Astrocyte of the spinal cord (primary cell): ENCODE data around the gene PHF1.

Experiments used
- DNase-seq: peaks from one replicate; pipeline ENCODE4 v3.0.0; 2011; ENCODE audit warnings: low read depth, low spot score
- H3K4me3 ChIP-seq: 2 replicates; pipeline ENCODE4 v1.5.1; 2011; ENCODE audit warnings: low read depth, mild to moderate bottlenecking, low read length, moderate library complexity
- in situ Hi-C: cut with HindIII; loops from 2 replicates; pipeline ENCODE4 v1.10.0; 2017; ENCODE audit warnings: low sequenced_read_pairs
- TF ChIP-seq, protein P1 (sequence below): IDR thresholded peaks from 2 replicates; pipeline ENCODE4 v1.5.1; 2012; ENCODE audit warnings: low read depth, mild to moderate bottlenecking, low read length, inconsistent platforms

The PHF1 gene

GRCh38 chr6:33437666-33438065 lies 26.9 kb downstream of the PHF1 start:
- no peak for DNase-seq
- in situ Hi-C loops = no loop called here
- no peak overlapping the region for H3K4me3 ChIP-seq
- TF ChIP-seq, protein P1, sequence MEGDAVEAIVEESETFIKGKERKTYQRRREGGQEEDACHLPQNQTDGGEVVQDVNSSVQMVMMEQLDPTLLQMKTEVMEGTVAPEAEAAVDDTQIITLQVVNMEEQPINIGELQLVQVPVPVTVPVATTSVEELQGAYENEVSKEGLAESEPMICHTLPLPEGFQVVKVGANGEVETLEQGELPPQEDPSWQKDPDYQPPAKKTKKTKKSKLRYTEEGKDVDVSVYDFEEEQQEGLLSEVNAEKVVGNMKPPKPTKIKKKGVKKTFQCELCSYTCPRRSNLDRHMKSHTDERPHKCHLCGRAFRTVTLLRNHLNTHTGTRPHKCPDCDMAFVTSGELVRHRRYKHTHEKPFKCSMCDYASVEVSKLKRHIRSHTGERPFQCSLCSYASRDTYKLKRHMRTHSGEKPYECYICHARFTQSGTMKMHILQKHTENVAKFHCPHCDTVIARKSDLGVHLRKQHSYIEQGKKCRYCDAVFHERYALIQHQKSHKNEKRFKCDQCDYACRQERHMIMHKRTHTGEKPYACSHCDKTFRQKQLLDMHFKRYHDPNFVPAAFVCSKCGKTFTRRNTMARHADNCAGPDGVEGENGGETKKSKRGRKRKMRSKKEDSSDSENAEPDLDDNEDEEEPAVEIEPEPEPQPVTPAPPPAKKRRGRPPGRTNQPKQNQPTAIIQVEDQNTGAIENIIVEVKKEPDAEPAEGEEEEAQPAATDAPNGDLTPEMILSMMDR = no peak

- no peak overlapping the region for H3K4me3 ChIP-seq
- no peak for DNase-seq
- TF ChIP-seq, protein P1 = no peak
- in situ Hi-C loops = no loop called here
These were observed 28.3 kb downstream of the PHF1 start for GRCh38 chr6:33438978-33439594.

- no peak for DNase-seq
These were observed 29.3 kb downstream of the PHF1 start for GRCh38 chr6:33439956-33440648.

DNA sequence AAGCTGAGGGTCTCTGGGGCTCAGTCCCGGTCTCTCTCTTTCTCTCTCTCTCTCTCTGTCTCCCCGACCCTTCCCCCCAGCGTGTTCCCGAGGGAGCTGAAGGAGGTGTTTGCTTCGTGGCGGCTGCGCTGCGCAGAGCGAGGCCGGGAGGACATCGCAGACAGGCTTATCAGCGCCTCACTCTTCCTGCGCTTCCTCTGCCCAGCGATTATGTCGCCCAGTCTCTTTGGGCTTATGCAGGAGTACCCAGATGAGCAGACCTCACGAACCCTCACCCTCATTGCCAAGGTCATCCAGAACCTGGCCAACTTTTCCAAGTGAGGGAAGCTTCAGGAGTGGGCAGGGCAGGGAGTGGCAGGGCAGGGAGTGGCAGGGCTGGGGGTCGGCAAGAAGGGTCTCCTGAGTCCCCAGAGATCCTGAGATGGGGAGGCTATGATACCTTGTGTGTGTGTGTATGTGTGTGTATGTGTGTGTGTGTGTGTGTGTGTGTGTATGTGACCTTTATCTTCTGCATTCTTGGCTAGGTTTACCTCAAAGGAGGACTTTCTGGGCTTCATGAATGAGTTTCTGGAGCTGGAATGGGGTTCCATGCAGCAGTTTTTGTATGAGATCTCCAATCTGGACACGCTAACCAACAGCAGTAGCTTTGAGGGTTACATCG lies 30.0 kb downstream of the PHF1 start:
- DNase-seq = no peak
- no peak overlapping the region for H3K4me3 ChIP-seq
- TF ChIP-seq, protein P1 = no peak
- in situ Hi-C loops = no loop called here

More at GRCh38 chr6:33439956-33440648, 29.3 kb downstream of the PHF1 start:
- in situ Hi-C loops = no loop called here
- H3K4me3 ChIP-seq = no peak overlapping the region
- TF ChIP-seq, protein P1 = no peak

DNA sequence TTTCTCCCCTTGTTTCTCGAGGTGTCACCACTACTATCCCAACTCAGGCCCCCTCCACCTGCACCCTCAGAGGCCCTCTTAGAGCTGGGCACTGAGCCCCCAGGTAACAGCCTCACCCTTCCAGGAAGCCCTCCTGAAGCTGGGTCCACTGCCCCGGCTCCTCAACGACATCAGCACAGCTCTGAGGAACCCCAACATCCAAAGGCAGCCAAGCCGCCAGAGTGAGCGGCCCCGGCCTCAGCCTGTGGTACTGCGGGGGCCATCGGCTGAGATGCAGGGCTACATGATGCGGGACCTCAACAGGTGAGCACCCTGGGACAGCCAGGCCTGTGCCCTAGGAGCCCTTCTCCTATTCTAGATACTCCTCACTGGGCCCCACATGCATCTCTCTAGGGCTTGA lies 30.6 kb downstream of the PHF1 start:
- H3K4me3 ChIP-seq = no peak overlapping the region
- DNase-seq = no peak
- in situ Hi-C loops = no loop called here
- TF ChIP-seq, protein P1 = no peak

GRCh38 chr6:33442283-33442682 lies 31.5 kb downstream of the PHF1 start:
- in situ Hi-C loops = no loop called here
- DNase-seq = no peak
- TF ChIP-seq, protein P1 = no peak
- no peak overlapping the region for H3K4me3 ChIP-seq
